ENCODE results near the gene ANKRD9. TPM values are rescaled to one million over a fixed set of nuclear protein-coding genes. Genes with fewer than 3 reads are reported as not detected.

Gene ANKRD9
- total and polyA plus RNA-seq, 2 of the 13 experiments (the other 11 are each of a cell fraction or from before 2014, with no cell fraction given) = 10.0 to 15.0 TPM

- TF ChIP-seq, protein P1, sequence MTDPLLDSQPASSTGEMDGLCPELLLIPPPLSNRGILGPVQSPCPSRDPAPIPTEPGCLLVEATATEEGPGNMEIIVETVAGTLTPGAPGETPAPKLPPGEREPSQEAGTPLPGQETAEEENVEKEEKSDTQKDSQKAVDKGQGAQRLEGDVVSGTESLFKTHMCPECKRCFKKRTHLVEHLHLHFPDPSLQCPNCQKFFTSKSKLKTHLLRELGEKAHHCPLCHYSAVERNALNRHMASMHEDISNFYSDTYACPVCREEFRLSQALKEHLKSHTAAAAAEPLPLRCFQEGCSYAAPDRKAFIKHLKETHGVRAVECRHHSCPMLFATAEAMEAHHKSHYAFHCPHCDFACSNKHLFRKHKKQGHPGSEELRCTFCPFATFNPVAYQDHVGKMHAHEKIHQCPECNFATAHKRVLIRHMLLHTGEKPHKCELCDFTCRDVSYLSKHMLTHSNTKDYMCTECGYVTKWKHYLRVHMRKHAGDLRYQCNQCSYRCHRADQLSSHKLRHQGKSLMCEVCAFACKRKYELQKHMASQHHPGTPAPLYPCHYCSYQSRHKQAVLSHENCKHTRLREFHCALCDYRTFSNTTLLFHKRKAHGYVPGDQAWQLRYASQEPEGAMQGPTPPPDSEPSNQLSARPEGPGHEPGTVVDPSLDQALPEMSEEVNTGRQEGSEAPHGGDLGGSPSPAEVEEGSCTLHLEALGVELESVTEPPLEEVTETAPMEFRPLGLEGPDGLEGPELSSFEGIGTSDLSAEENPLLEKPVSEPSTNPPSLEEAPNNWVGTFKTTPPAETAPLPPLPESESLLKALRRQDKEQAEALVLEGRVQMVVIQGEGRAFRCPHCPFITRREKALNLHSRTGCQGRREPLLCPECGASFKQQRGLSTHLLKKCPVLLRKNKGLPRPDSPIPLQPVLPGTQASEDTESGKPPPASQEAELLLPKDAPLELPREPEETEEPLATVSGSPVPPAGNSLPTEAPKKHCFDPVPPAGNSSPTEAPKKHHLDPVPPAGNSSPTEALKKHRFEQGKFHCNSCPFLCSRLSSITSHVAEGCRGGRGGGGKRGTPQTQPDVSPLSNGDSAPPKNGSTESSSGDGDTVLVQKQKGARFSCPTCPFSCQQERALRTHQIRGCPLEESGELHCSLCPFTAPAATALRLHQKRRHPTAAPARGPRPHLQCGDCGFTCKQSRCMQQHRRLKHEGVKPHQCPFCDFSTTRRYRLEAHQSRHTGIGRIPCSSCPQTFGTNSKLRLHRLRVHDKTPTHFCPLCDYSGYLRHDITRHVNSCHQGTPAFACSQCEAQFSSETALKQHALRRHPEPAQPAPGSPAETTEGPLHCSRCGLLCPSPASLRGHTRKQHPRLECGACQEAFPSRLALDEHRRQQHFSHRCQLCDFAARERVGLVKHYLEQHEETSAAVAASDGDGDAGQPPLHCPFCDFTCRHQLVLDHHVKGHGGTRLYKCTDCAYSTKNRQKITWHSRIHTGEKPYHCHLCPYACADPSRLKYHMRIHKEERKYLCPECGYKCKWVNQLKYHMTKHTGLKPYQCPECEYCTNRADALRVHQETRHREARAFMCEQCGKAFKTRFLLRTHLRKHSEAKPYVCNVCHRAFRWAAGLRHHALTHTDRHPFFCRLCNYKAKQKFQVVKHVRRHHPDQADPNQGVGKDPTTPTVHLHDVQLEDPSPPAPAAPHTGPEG (CRISPR knock-in tag; IDR thresholded peaks at IDR 0.05) = peak; percentile 78; the same call in 1 of the 2 replicates
- TF ChIP-seq FOXJ3 (CRISPR knock-in tag; IDR thresholded peaks at IDR 0.05; ENCODE audit: borderline replicate concordance) (no peak), KDM5A (IDR thresholded peaks at IDR 0.05; ENCODE audit: borderline replicate concordance, low read length) (no peak), RARA (CRISPR knock-in tag; IDR thresholded peaks at IDR 0.05) (0 out of 2 replicates have a peak, but pooled peaks have one; percentile 6), FOXP4 (CRISPR knock-in tag; IDR thresholded peaks at IDR 0.05) (no peak), RBM39 (IDR thresholded peaks at IDR 0.05; ENCODE audit: low read depth, low read length, poor library complexity, severe bottlenecking) (peak; percentile 34), TERF1 (CRISPR knock-in tag; IDR thresholded peaks at IDR 0.05) (no peak), ZNF597 (CRISPR knock-in tag; IDR thresholded peaks at IDR 0.05) (0 out of 2 replicates have a peak, but pooled peaks have one; percentile 19), PREB (CRISPR knock-in tag; IDR thresholded peaks at IDR 0.05) (no peak), HIVEP1 (CRISPR knock-in tag; IDR thresholded peaks at IDR 0.05) (no peak), ZNF281 (CRISPR knock-in tag; IDR thresholded peaks at IDR 0.05; ENCODE audit: borderline replicate concordance) (peak; percentile 11; the same call in 1 of the 2 replicates), ZNF572 (CRISPR knock-in tag; IDR thresholded peaks at IDR 0.05) (0 out of 2 replicates have a peak, but pooled peaks have one; percentile 57)
Observed at GRCh38 chr14:102544046-102544746, 34.6 kb upstream of the ANKRD9 start (continued).
